H1 (cell line): ENCODE data around the gene SEZ6L. TPM values are rescaled to one million over a fixed set of nuclear protein-coding genes. Genes with fewer than 3 reads are reported as not detected.

Experiments used
- CTCF ChIA-PET: fragments of 300-600 bp; sonication (Branson Sonifier 250); formaldehyde crosslinking; loops from one replicate; lab custom pipeline; 2021; ENCODE audit not compliant: partially characterized antibody; lab: Charles Lee
- POLR2A ChIA-PET: fragments of 300-600 bp; sonication (Branson Sonifier 250); formaldehyde crosslinking; loops from one replicate; lab custom pipeline; 2021; ENCODE audit warnings: inconsistent platforms; ENCODE audit not compliant: partially characterized antibody; lab: Charles Lee
- DNase-seq, 2 experiments: peaks; one replicate each; pipeline versions ENCODE4 v3.0.0 to v3.0.0-alpha.2; 2010 to 2022; ENCODE audit warnings: low spot score in 2 of 2, low read depth in 1 of 2, mixed read lengths in 1 of 2
- FAIRE-seq: peaks from 2 replicates; lab custom pipeline; 2011; peaks lifted over from hg19 to GRCh38; lab: Jason Lieb, UNC
- H2AFZ ChIP-seq: 2 replicates; pipeline ENCODE4 v1.8.1; 2012; ENCODE audit warnings: low read length, inconsistent platforms
- H2AK5ac ChIP-seq: 2 replicates; pipeline ENCODE4 v1.6.1; 2013; ENCODE audit warnings: low read depth, low read length
- H2BK120ac ChIP-seq: replicated peaks from 2 replicates; pipeline ENCODE3; 2013; ENCODE audit warnings: low read depth, low read length, inconsistent platforms
- H2BK12ac ChIP-seq: 2 replicates; pipeline ENCODE4 v1.6.1; 2013; ENCODE audit warnings: low read depth, low read length
- H2BK15ac ChIP-seq: 2 replicates; pipeline ENCODE4 v1.6.1; 2013; ENCODE audit warnings: low read length
- H2BK20ac ChIP-seq: 2 replicates; pipeline ENCODE4 v1.6.1; 2013; ENCODE audit warnings: low read length
- H2BK5ac ChIP-seq: 2 replicates; pipeline ENCODE4 v1.6.1; 2013; ENCODE audit warnings: low read depth, low read length
- H3K14ac ChIP-seq: 2 replicates; pipeline ENCODE4 v1.6.1; 2013; ENCODE audit warnings: inconsistent platforms; ENCODE audit not compliant: insufficient read length
- H3K18ac ChIP-seq: 2 replicates; pipeline ENCODE4 v1.6.1; 2013; ENCODE audit warnings: low read length; ENCODE audit errors: extremely low read depth
- H3K23ac ChIP-seq: 2 replicates; pipeline ENCODE4 v1.6.1; 2013; ENCODE audit warnings: inconsistent platforms; ENCODE audit not compliant: insufficient read length
- H3K23me2 ChIP-seq: 2 replicates; pipeline ENCODE4 v1.6.1; 2013; ENCODE audit warnings: low read depth, low read length
- H3K27ac ChIP-seq: 2 replicates; pipeline ENCODE4 v1.6.1; 2011; ENCODE audit warnings: low read depth, low read length, inconsistent platforms
- H3K27me3 ChIP-seq, 4 experiments: replicated peaks in 1 of 4; 1 replicate in 1 of 4; 2 replicates in 3 of 4; pipeline versions ENCODE4 v1.6.1 to v1.8.1; 2011 to 2013; ENCODE audit warnings: low read length in 3 of 4, mild to moderate bottlenecking in 3 of 4, inconsistent platforms in 2 of 4, mixed read lengths in 2 of 4, moderate library complexity in 1 of 4; ENCODE audit not compliant: control insufficient read depth in 3 of 4, insufficient read depth in 3 of 4; ENCODE audit errors: extremely low read depth in 1 of 4
- H3K36me3 ChIP-seq, 4 experiments: 2 replicates each; pipeline versions ENCODE4 v1.6.1 to v1.8.1; 2011 to 2013; ENCODE audit warnings: mild to moderate bottlenecking in 4 of 4, low read length in 3 of 4, moderate library complexity in 2 of 4, control low read depth in 1 of 4, inconsistent platforms in 1 of 4; ENCODE audit not compliant: insufficient read depth in 4 of 4, control insufficient read depth in 2 of 4
- H3K4ac ChIP-seq: replicated peaks from 2 replicates; pipeline ENCODE3; 2013; ENCODE audit warnings: low read length, low read depth, mixed read lengths, inconsistent platforms; ENCODE audit not compliant: insufficient read length
- H3K4me1 ChIP-seq, 4 experiments: replicated peaks in 1 of 4; 1 replicate in 1 of 4; 2 replicates in 3 of 4; pipeline versions ENCODE4 v1.6.1 to v1.8.1; 2011 to 2013; ENCODE audit warnings: low read length in 3 of 4, inconsistent platforms in 2 of 4, mixed read lengths in 1 of 4; ENCODE audit not compliant: insufficient read depth in 4 of 4, control insufficient read depth in 3 of 4
- H3K4me2 ChIP-seq, 2 experiments: 2 replicates each; pipeline versions ENCODE4 v1.6.1 to v1.8.1; 2011 to 2013; ENCODE audit warnings: low read depth in 2 of 2, low read length in 2 of 2, control low read depth in 1 of 2, inconsistent platforms in 1 of 2, mild to moderate bottlenecking in 1 of 2; ENCODE audit not compliant: insufficient read depth in 1 of 2
- H3K4me3 ChIP-seq, 4 experiments: fragments of 200-600, 300-600 bp in 1 of 4; sonication (generic), shearing (Covaris generic), sonication (Bioruptor Twin) in 1 of 4; 2 replicates each; pipeline versions ENCODE4 v1.5.1 to v1.8.1; 2011 to 2016; ENCODE audit warnings: low read length in 4 of 4, low read depth in 3 of 4, control low read depth in 2 of 4, inconsistent platforms in 2 of 4, mild to moderate bottlenecking in 2 of 4, mixed read lengths in 1 of 4, moderate library complexity in 1 of 4; ENCODE audit not compliant: insufficient read depth in 2 of 4; ENCODE audit errors: extremely low read depth in 1 of 4
- H3K56ac ChIP-seq: replicated peaks from 2 replicates; pipeline ENCODE3; 2013; ENCODE audit warnings: low read depth, mild to moderate bottlenecking, mixed read lengths, low read length, inconsistent platforms; ENCODE audit not compliant: insufficient read length
- H3K79me1 ChIP-seq: 2 replicates; pipeline ENCODE4 v1.6.1; 2013; ENCODE audit warnings: low read depth, low read length, control low read depth
- H3K79me2 ChIP-seq, 2 experiments: 2 replicates each; pipeline versions ENCODE4 v1.6.1 to v1.8.1; 2012 to 2013; ENCODE audit warnings: low read length in 2 of 2, mild to moderate bottlenecking in 2 of 2, inconsistent platforms in 1 of 2; ENCODE audit not compliant: insufficient read depth in 2 of 2, control insufficient read depth in 1 of 2
- H3K9ac ChIP-seq, 4 experiments: replicated peaks in 1 of 4; 1 replicate in 1 of 4; 2 replicates in 3 of 4; pipeline versions ENCODE4 v1.6.1 to v1.8.1; 2011 to 2013; ENCODE audit warnings: low read depth in 3 of 4, low read length in 3 of 4, control low read depth in 2 of 4, mild to moderate bottlenecking in 2 of 4, moderate library complexity in 2 of 4, inconsistent platforms in 1 of 4; ENCODE audit errors: extremely low read depth in 1 of 4
- H3K9me3 ChIP-seq, 2 experiments: 2 replicates each; pipeline versions ENCODE4 v1.6.1 to v1.8.1; 2012 to 2013; ENCODE audit warnings: mild to moderate bottlenecking in 2 of 2, moderate library complexity in 2 of 2, control low read depth in 1 of 2, inconsistent platforms in 1 of 2, low read depth in 1 of 2, low read length in 1 of 2, mixed read lengths in 1 of 2; ENCODE audit not compliant: insufficient read depth in 2 of 2
- H4K20me1 ChIP-seq, 2 experiments: replicated peaks in 1 of 2; 2 replicates each; pipeline versions ENCODE3 to v1.8.1; 2011 to 2013; ENCODE audit warnings: inconsistent platforms in 2 of 2, low read length in 2 of 2, mild to moderate bottlenecking in 1 of 2; ENCODE audit not compliant: insufficient read depth in 2 of 2, control insufficient read depth in 1 of 2
- H4K5ac ChIP-seq: 2 replicates; pipeline ENCODE4 v1.6.1; 2013; ENCODE audit warnings: low read length, low read depth, mixed read lengths, inconsistent platforms; ENCODE audit not compliant: insufficient read length
- H4K8ac ChIP-seq: 2 replicates; pipeline ENCODE4 v1.8.0; 2013; ENCODE audit warnings: mild to moderate bottlenecking, moderate library complexity, low read length, inconsistent platforms; ENCODE audit not compliant: insufficient read depth; ENCODE audit errors: extremely low read depth
- H4K91ac ChIP-seq: replicated peaks from 2 replicates; pipeline ENCODE3; 2013; ENCODE audit warnings: low read length, mixed read lengths, inconsistent platforms; ENCODE audit not compliant: insufficient read length
- BRCA1 ChIP-seq: IDR thresholded peaks from 2 replicates; pipeline ENCODE4 v1.6.1; 2012; ENCODE audit warnings: low read depth, low read length, improper control_type of control experiment
- PHF8 ChIP-seq: fragments of 200-600 bp; sonication (generic); conservative IDR thresholded peaks from 2 replicates; pipeline ENCODE4 v1.7.1; 2012; ENCODE audit warnings: low read depth, mild to moderate bottlenecking, inconsistent platforms, low read length, moderate library complexity
- POLR2A ChIP-seq, 2 experiments: IDR thresholded peaks; 1 replicate in 1 of 2; 2 replicates in 1 of 2; pipeline ENCODE4 v1.6.1; 2011; ENCODE audit warnings: low read depth in 2 of 2, low read length in 2 of 2, mild to moderate bottlenecking in 2 of 2; ENCODE audit errors: control extremely low read depth in 1 of 2
- RAD21 ChIP-seq, 2 experiments: IDR thresholded peaks in 1 of 2; conservative IDR thresholded peaks in 1 of 2; 2 replicates each; pipeline ENCODE4 v1.6.1; 2011; ENCODE audit warnings: low read depth in 2 of 2, low read length in 2 of 2, improper control_type of control experiment in 1 of 2, inconsistent platforms in 1 of 2, mild to moderate bottlenecking in 1 of 2, moderate library complexity in 1 of 2
- SAP30 ChIP-seq: fragments of 300-600 bp; sonication (generic); IDR thresholded peaks from 2 replicates; pipeline ENCODE4 v1.7.1; 2012; ENCODE audit warnings: low read length, moderate library complexity, mild to moderate bottlenecking, inconsistent platforms; ENCODE audit not compliant: insufficient read depth, insufficient replicate concordance
- SIX5 ChIP-seq: IDR thresholded peaks from 2 replicates; pipeline ENCODE4 v1.6.1; 2011; ENCODE audit warnings: mild to moderate bottlenecking, low read depth, low read length
- TCF12 ChIP-seq: IDR thresholded peaks from 2 replicates; pipeline ENCODE4 v1.6.1; 2011; ENCODE audit warnings: low read depth, mild to moderate bottlenecking, low read length
- ZNF274 ChIP-seq: IDR thresholded peaks from 2 replicates; pipeline ENCODE4 v1.7.0; 2012; ENCODE audit warnings: low read length, borderline replicate concordance; ENCODE audit errors: extremely low read depth
- WGBS, 2 experiments: shearing (Covaris generic) in 1 of 2; methylation state at CpG; one replicate each; pipeline versions ENCODE4 v1.1.6 to v1.1.7; 2013 to 2015; ENCODE audit warnings: low lambda C conversion rate in 2 of 2, mixed read lengths in 2 of 2, inconsistent platforms in 1 of 2, low coverage in 1 of 2, missing lambda C conversion rate in 1 of 2; ENCODE audit not compliant: insufficient replicate concordance in 2 of 2, insufficient coverage in 1 of 2, insufficient read length in 1 of 2; ENCODE audit errors: extremely low coverage in 1 of 2, missing lambda C conversion rate in 1 of 2; 5-methylcytosine and 5-hydroxymethylcytosine counted together
- polyA plus RNA-seq, 7 experiments: library from polyadenylated mRNA; depleted of rRNA in 3 of 7; stranded (reverse) in 5 of 7; unstranded in 2 of 7; fragments of >200 nt in 5 of 7; fragments of 200-250 nt in 2 of 7; gene quantifications; 1 replicate in 5 of 7; 2 replicates in 1 of 7; 4 replicates in 1 of 7; pipeline versions ENCODE4 v1.2.1 to v1.2.3, GENCODE V29; 2011 to 2013; ENCODE audit warnings: missing spikeins in 2 of 7, mixed read lengths in 2 of 7
- total RNA-seq: library from RNA; stranded (reverse); fragmentation: NEBNext Ultra II Directional; extraction: Animal tissue kit (Norgen Biotek cat#: 25700); gene quantifications from 2 replicates; pipeline ENCODE4 v1.2.1, GENCODE V29; 2021
- TF ChIP-seq, protein P1 (sequence below): IDR thresholded peaks from 2 replicates; pipeline ENCODE4 v1.6.1; 2012; ENCODE audit warnings: inconsistent platforms
- TF ChIP-seq, protein P2 (sequence below): IDR thresholded peaks from 2 replicates; pipeline ENCODE4 v1.6.1; 2011; ENCODE audit warnings: low read depth, mild to moderate bottlenecking, low read length; ENCODE audit not compliant: insufficient read depth

SEZ6L gene
- total and polyA plus RNA-seq, 2 of the 8 experiments (the other 6 are each of a cell fraction or from before 2014, with no cell fraction given): 0.06 to 0.33 TPM

DNA sequence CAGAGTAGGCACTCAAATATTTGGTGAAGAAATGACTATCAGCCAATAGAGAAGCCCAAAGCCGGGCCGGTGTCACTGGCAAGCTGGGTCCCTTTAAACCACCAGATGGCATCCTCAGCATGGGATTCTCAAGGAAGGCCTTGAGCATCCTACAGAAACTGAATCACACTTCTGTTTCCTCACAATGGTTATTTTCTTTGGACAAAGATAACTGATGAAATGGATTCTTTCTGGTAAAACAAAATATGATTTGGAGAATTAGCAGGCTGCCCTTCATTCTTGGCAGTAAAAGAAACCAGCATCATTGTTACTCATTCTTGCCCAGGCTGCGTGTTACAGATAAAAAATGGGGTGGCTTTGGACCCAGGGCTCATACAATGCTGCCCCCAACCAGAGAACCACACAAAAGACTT lies 229.5 kb downstream of the SEZ6L start:
- H4K8ac ChIP-seq: no peak overlapping the region
- no peaks in the 10 kb centered on the region for H3K36me3 ChIP-seq
- DNase-seq (peak; percentile 33 to 62), FAIRE-seq (peak; percentile 93)
- POLR2A ChIA-PET: no interaction called here
- no peak overlapping the region for H3K56ac ChIP-seq
- no peak overlapping the region for H2BK12ac ChIP-seq
- CTCF ChIA-PET: interaction anchor here (0.7 to 9.3 kb wide), 8 partner anchors 11 to 269 kb away, joined by 3 to 98 read pairs (median 5); no protein-coding TSS in a partner anchor
- H2BK20ac ChIP-seq: no peak overlapping the region
- no peaks in the 10 kb centered on the region for H3K4me1 ChIP-seq
- H4K20me1 ChIP-seq: no peaks in the 10 kb centered on the region
- H3K18ac ChIP-seq: no peak overlapping the region
- no peak overlapping the region for H2AK5ac ChIP-seq
- H2BK120ac ChIP-seq: no peak overlapping the region
- no peaks in the 10 kb centered on the region for H3K79me2 ChIP-seq
- no peak overlapping the region for H2BK5ac ChIP-seq
- no peak overlapping the region for H4K5ac ChIP-seq
- H2AFZ ChIP-seq: no peak overlapping the region
- no peaks in the 10 kb centered on the region for H3K79me1 ChIP-seq
- H3K4me3 ChIP-seq: no peak overlapping the region
- no peak overlapping the region for H3K4ac ChIP-seq
- H2BK15ac ChIP-seq: no peak overlapping the region
- H3K14ac ChIP-seq: no peak overlapping the region
- H3K23me2 ChIP-seq: no peaks in the 10 kb centered on the region
- no peaks in the 10 kb centered on the region for H3K9me3 ChIP-seq
- no peak overlapping the region for H3K23ac ChIP-seq
- H4K91ac ChIP-seq: no peak overlapping the region
- H3K27me3 ChIP-seq: no peaks in the 10 kb centered on the region
- no peak overlapping the region for H3K27ac ChIP-seq
- no peak overlapping the region for H3K4me2 ChIP-seq
- 47% methylated on average over 3 of the region's 3 CpGs; no CpG with 5 or more reads in 1 of the 2 experiments for WGBS, 2 experiments
- no peak overlapping the region for H3K9ac ChIP-seq
- TF ChIP-seq, protein P1, sequence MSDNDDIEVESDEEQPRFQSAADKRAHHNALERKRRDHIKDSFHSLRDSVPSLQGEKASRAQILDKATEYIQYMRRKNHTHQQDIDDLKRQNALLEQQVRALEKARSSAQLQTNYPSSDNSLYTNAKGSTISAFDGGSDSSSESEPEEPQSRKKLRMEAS: no peak
- TF ChIP-seq SIX5 (no peak), BRCA1 (no peak), ZNF274 (no peak), RAD21 (IDR thresholded peaks at IDR 0.05 in 1 of 2, conservative IDR thresholded peaks at IDR 0.05 in 1 of 2; ENCODE audit: low read depth in 2 of 2, low read length in 2 of 2) (peak; percentile 91 to 92), SAP30 (no peak), PHF8 (no peak), TCF12 (no peak), POLR2A (IDR thresholded peaks at IDR 0.05; ENCODE audit: control extremely low read depth in 1 of 2, low read depth in 2 of 2, low read length in 2 of 2) (no peak)
- TF ChIP-seq, protein P2, sequence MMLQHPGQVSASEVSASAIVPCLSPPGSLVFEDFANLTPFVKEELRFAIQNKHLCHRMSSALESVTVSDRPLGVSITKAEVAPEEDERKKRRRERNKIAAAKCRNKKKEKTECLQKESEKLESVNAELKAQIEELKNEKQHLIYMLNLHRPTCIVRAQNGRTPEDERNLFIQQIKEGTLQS: no peak
